Psoas muscle (tissue), 8 donors: ENCODE results near the gene SERPINF2. TPM values are rescaled to one million over a fixed set of nuclear protein-coding genes. Genes with fewer than 3 reads are reported as not detected.
"Not testable (repeated sequence)": the region's sequence is repeated elsewhere in the genome, so short reads cannot be mapped to it uniquely, and the experiment has no call there.

Experiments used
- ATAC-seq, 4 donors: fragments of 200-7000 bp; cut with Tn5 transposase; one replicate each; pipeline ENCODE4 v1.9.1; 2020; ENCODE audit warnings: moderate library complexity in 3 of 4, mild to moderate bottlenecking in 2 of 4
- DNase-seq, 2 donors: peaks; one replicate each; pipeline ENCODE4 v3.0.0-alpha.2; 2020
- H3K27ac ChIP-seq: fragments of 200-600 bp; one replicate; pipeline ENCODE4 v1.8.0; 2022
- H3K27me3 ChIP-seq, 3 donors: fragments of 200-600 bp in 1 of 3; one replicate each; pipeline versions ENCODE4 v1.6.1 to v1.8.0; 2013 to 2022; ENCODE audit warnings: low read length in 2 of 3, mild to moderate bottlenecking in 2 of 3, moderate library complexity in 1 of 3; ENCODE audit not compliant: insufficient read depth in 3 of 3
- H3K36me3 ChIP-seq, 2 donors: fragments of 200-600 bp in 1 of 2; one replicate each; pipeline versions ENCODE4 v1.6.1 to v1.8.0; 2013 to 2022; ENCODE audit warnings: low read depth in 1 of 2, mild to moderate bottlenecking in 1 of 2, moderate library complexity in 1 of 2; ENCODE audit not compliant: insufficient read depth in 1 of 2
- H3K4me1 ChIP-seq: fragments of 200-600 bp; one replicate; pipeline ENCODE4 v1.8.0; 2022
- H3K4me3 ChIP-seq: fragments of 200-600 bp; one replicate; pipeline ENCODE4 v1.8.0; 2022; ENCODE audit warnings: mild to moderate bottlenecking
- H3K9me3 ChIP-seq: fragments of 200-600 bp; one replicate; pipeline ENCODE4 v1.8.0; 2022
- WGBS, 3 donors: extraction: QIAGEN DNeasy Blood & Tissue Kit; methylation state at CpG; one replicate each; pipeline versions ENCODE4 v1.1.6 to v1.1.7; 2013; 5-methylcytosine and 5-hydroxymethylcytosine counted together
- intact Hi-C, 2 donors: fragments of 100-400 bp; cut with DNase I; formaldehyde crosslinking; loops; one replicate each; pipeline versions ENCODE4 v1.11.0 to v1.14.2; 2022
- polyA plus RNA-seq, 3 donors: library from polyadenylated mRNA; stranded (reverse); fragments of 200-250 nt; gene quantifications; one replicate each; pipeline ENCODE4 v1.2.3, GENCODE V29; 2013
- total RNA-seq, 4 donors: library from RNA; stranded (reverse); fragmentation: NEBNext Ultra II Directional in 2 of 4; extraction: Animal tissue kit (Norgen Biotek cat#: 25700) in 2 of 4; gene quantifications; one replicate each; pipeline versions ENCODE4 v1.2.1 to v1.2.4, GENCODE V29; 2021 to 2023
- TF ChIP-seq, protein P1 (sequence below): fragments of 200-600 bp; IDR thresholded peaks from one replicate; pipeline ENCODE4 v1.8.0; 2022; ENCODE audit warnings: antibody characterized with exemption
- donor health status: healthy with polysubstance abuse.
- donor health status: DM: no; HTN: no; CAD: no; lungs with moderate emphysema.
- donor health status: Bipolar disorder and iron deficiency.
- donor health status: healthy.
- donor health status: DM: yes; HTN: yes; CAD: no.
- donor health status: DM: no; HTN: no; CAD: no.
- donor health status: DM: no; HTN: no; CAD: no.
- donor health status: DM: yes; HTN: yes; CAD: no.

Gene SERPINF2
- total and polyA plus RNA-seq, 7 donors: 0.74 to 4.0 (median 3.6) TPM

- Histone ChIP-seq H3K27ac (peak overlapping the region; percentile 92), H3K4me1 (peaks cover 52% of the 10 kb centered on the region), H3K4me3 (peak overlapping the region; percentile 8), H3K27me3 (no peaks in the 10 kb centered on the region), H3K9me3 (no peaks in the 10 kb centered on the region), H3K36me3 (peaks cover 0 to 46% of the 10 kb centered on the region in 2 donors)
- peak in 1 of 2 donors; percentile 61 for DNase-seq
- TF ChIP-seq, protein P1, sequence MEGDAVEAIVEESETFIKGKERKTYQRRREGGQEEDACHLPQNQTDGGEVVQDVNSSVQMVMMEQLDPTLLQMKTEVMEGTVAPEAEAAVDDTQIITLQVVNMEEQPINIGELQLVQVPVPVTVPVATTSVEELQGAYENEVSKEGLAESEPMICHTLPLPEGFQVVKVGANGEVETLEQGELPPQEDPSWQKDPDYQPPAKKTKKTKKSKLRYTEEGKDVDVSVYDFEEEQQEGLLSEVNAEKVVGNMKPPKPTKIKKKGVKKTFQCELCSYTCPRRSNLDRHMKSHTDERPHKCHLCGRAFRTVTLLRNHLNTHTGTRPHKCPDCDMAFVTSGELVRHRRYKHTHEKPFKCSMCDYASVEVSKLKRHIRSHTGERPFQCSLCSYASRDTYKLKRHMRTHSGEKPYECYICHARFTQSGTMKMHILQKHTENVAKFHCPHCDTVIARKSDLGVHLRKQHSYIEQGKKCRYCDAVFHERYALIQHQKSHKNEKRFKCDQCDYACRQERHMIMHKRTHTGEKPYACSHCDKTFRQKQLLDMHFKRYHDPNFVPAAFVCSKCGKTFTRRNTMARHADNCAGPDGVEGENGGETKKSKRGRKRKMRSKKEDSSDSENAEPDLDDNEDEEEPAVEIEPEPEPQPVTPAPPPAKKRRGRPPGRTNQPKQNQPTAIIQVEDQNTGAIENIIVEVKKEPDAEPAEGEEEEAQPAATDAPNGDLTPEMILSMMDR: no peak
- 49 to 58% (median 49%) methylated on average over 18 to 21 of the region's 21 CpGs for WGBS, 3 donors
- intact Hi-C loops: no loop called here
- ATAC-seq: no peak
Measured at GRCh38 chr17:1766382-1767135, 23.9 kb downstream of the SERPINF2 start.

GRCh38 chr17:1767358-1767757 is 24.7 kb downstream of the SERPINF2 start:
- Histone ChIP-seq H3K9me3 (no peaks in the 10 kb centered on the region), H3K4me1 (peaks cover 56% of the 10 kb centered on the region), H3K4me3 (no peak overlapping the region), H3K27ac (peak overlapping the region; percentile 92), H3K27me3 (no peaks in the 10 kb centered on the region), H3K36me3 (peaks cover 0 to 54% of the 10 kb centered on the region in 2 donors)
- peak; percentile 27 to 64 (median 48) for ATAC-seq
- peak; percentile 61 to 88 for DNase-seq
- TF ChIP-seq, protein P1: peak; percentile 27
- 23 to 36% (median 32%) methylated on average over 12 of the region's 12 CpGs for WGBS, 3 donors
- intact Hi-C loops: no loop called here

DNA sequence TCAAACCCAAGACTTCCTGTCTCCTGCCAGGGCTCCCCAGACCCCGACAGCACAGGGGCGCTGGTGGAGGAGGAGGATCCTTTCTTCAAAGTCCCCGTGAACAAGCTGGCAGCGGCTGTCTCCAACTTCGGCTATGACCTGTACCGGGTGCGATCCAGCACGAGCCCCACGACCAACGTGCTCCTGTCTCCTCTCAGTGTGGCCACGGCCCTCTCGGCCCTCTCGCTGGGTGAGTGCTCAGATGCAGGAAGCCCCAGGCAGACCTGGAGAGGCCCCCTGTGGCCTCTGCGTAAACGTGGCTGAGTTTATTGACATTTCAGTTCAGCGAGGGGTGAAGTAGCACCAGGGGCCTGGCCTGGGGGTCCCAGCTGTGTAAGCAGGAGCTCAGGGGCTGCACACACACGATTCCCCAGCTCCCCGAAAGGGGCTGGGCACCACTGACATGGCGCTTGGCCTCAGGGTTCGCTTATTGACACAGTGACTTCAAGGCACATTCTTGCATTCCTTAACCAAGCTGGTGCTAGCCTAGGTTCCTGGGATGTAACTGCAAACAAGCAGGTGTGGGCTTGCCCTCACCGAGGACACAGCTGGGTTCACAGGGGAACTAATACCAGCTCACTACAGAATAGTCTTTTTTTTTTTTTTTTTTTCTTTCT is 27.3 kb downstream of the SERPINF2 start:
- H3K9me3 ChIP-seq: no peaks in the 10 kb centered on the region
- H3K36me3 ChIP-seq: peaks cover 0 to 80% of the 10 kb centered on the region in 2 donors
- peak overlapping the region; percentile 92 for H3K27ac ChIP-seq
- no peak overlapping the region for H3K4me3 ChIP-seq
- intact Hi-C loops: no loop called here
- TF ChIP-seq, protein P1: no peak
- DNase-seq (no peak), ATAC-seq (no peak)
- 44 to 45% (median 45%) methylated on average over 21 of the region's 21 CpGs for WGBS, 3 donors
- H3K4me1 ChIP-seq: peaks cover 65% of the 10 kb centered on the region
- H3K27me3 ChIP-seq: no peaks in the 10 kb centered on the region

GRCh38 chr17:1773000-1773695 is 30.5 kb downstream of the SERPINF2 start:
- intact Hi-C loops, H3K9me3 ChIP-seq, H3K27me3 ChIP-seq: not testable (repeated sequence)
- H3K36me3 ChIP-seq: peaks cover 0 to 99% of the 10 kb centered on the region in 2 donors
- WGBS, 3 donors: 37 to 64% (median 42%) methylated on average over 12 of the region's 12 CpGs
- H3K4me3 ChIP-seq: peak overlapping the region; percentile 11
- peak overlapping the region; percentile 99 for H3K27ac ChIP-seq
- ATAC-seq: peak in 3 of 4 donors; percentile 22 to 50 (median 35)
- DNase-seq: peak; percentile 61 to 72
- H3K4me1 ChIP-seq: peaks cover 50% of the 10 kb centered on the region
